ENCODE results near the gene HOXD12.

- TF ChIP-seq CTCF (IDR thresholded peaks at IDR 0.05) = no peak
- TF ChIP-seq POLR2A (IDR thresholded peaks at IDR 0.05) = no peak
These were observed 31.6 kb downstream of the HOXD12 start for GRCh38 chr2:176130957-176131847.
